Activated CD4-positive, alpha-beta T cell treated with anti-CD3 and anti-CD28 coated beads, Interleukin-2, Interleukin-4, amounts not matched to agents 100 ng/mL and 50 ng/mL, durations not matched to agents 16 hours and 8 hours (primary cell): ENCODE measurements around the gene PCSK4.
"Not testable (repeated sequence)": the region's sequence is repeated elsewhere in the genome, so short reads cannot be mapped to it uniquely, and the experiment has no call there.

ENCODE experiments used
- DNase-seq: peaks from one replicate; pipeline ENCODE4 v3.0.0-alpha.2; 2020; ENCODE audit warnings: low spot score

Gene PCSK4

DNA sequence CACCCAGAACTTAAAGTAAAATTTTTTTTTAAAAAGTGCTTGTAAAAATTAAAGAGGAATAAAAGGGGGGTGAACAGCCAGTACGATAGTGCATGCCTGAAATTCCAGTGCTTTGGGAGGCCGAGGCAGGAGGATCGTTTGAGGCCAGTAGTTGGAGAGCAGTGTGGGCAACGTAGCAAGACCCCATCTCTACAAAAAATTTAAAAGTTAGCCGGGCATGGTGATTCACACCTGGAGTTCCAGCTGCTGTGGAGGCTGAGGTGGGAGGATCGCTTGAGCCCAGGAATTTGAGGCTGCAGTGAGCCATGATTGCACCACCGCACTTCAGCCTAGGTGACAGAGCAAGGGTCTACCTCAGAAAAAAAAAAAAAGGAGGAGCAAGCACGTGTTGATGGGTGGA is 14.9 kb upstream of the PCSK4 start:
- no peak for DNase-seq

DNA sequence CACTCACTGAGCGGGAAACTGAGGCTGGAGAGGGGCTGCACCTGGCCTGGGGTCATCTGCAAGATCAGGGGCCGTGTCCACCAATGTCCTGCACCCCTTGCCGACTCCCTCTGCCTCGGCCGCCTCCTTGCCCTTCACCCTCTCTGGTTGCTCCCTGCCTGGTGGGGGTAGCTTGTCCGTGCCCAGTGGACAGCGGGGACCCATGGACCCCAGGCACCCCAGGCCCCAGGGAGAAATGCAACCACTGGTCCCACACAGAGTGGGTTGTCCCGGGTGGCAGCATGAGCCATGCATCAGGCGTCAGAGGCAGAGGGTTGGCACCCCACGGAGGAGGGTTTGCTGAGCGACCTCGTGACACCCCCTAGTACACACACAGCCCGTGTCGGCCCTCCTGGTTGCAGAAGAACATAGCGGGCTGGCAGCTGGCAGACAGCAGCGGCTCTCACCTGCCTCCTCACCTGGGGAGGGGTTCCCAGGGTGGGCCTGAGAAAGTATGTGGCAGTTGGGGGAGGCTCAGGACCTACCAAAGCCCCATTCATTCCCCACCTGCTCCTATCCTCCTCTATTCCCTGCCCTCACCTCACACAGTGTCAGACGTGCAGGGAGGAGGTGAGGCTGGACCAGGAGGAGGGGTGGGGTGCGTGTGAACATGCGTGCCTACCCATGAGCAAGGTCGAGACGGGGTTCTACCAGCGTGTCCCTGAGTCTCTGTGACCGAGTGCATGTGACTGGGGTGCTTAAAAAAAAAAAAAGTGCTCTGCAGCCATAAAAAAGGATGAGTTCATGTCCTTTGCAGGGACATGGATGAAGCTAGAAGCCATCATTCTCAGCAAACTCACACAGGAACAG is 14.0 kb upstream of the PCSK4 start:
- DNase-seq: no peak

DNA sequence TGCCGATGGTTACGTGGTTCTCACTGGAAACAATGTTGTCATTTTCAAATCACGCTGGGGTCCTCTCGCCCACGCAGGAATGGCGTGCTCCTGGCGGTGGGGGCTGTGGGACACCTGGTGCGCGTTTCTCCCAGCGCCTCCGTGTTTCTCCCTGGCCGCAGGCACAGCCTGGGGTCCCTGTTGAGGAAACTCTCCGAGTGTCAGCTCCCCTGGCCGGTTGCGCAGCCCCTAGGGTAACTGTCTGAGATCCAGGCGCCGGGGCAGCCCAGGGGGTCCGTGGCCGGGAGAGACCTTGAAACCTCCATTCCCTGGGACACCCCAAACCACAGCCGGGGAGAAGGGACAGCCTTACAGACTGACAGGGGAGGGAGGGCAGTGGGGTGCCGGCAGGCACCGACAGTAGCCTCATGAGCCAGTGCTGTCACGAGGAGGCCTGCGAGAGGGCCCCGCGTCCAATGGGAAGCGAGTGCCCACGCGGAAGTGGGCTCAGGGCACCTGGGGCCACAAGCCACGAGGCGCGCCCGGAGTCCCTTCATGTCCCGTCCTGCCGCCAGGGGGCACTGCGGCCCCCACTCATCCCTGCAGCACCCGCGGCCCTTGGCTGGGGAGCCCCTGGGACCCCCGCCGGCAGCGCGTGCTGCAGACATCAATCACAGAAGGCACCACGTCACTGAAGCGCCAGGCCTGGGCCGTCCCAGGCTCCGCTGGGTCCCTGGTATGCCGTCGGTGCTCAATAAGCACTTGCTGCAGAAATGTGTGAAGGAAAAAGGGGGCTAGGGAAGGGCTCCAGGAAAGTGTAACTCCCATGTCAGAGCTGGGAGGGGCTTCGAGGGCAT is 13.2 kb upstream of the PCSK4 start:
- peak; percentile 69 for DNase-seq

DNA sequence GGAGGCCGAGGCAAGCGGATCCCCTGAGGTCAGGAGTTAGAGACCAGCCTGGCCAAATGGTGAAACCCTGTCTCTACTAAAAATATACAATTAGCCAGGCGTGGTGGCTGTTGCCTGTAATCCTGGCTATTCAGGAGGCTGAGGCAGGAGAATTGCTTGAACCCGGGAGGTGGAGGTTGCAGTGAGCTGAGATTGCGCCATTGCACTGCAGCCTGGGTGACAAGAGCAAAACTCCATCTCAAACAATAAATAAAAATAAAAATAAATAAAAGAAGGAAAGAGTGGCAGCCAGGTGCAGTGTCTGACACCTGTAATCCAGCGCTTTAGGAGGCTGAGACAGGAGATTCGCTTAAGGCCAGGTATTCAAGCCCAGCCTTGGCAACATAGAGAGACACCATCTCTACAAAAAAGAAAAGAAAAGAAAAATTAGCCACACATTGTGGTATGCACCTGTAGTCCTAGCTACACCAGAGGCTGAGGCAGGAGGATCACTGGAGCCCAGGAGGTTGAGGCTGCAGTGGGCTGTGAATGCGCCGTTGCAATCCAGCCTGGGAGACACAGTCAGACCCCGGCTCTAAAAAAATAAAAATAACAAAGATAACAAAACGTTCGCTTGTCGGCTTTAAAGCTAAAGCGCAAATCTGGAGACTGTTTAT is 12.4 kb upstream of the PCSK4 start:
- no peak for DNase-seq

DNA sequence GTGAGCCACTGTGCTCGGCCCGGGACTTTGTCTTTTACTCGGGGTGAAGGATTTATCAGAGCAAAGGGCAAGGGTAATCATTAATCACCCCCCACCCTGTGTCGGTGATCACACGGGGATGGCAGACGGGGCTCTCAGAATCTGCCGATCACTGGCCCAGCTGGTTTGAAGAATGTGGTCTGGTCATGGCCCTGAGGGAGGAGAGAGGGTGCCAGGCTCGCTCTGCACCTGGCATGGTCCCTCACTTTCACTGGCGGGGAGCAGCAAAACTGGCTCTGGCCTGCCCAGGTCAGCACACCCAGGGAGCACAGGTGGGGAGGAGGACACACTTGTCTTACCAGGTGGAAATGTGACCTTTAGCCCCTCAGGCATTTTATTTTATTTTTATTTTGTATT is 11.0 kb upstream of the PCSK4 start:
- no peak for DNase-seq

DNA sequence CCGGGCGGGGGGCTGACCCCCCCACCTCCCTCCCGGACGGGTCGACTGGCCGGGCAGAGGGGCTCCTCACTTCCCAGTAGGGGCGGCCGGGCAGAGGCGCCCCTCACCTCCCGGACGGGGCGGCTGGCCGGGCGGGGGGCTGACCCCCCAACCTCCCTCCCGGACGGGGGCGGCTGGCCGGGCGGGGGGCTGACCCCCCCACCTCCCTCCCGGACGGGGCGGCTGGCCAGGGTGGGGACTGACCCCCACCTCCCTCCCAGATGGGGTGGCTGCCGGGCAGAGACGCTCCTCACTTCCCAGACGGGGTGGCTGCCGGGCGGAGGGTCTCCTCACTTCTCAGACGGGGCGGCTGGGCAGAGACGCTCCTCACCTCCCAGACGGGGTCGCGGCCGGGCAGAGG is 9.1 kb upstream of the PCSK4 start:
- not testable (repeated sequence) for DNase-seq

DNA sequence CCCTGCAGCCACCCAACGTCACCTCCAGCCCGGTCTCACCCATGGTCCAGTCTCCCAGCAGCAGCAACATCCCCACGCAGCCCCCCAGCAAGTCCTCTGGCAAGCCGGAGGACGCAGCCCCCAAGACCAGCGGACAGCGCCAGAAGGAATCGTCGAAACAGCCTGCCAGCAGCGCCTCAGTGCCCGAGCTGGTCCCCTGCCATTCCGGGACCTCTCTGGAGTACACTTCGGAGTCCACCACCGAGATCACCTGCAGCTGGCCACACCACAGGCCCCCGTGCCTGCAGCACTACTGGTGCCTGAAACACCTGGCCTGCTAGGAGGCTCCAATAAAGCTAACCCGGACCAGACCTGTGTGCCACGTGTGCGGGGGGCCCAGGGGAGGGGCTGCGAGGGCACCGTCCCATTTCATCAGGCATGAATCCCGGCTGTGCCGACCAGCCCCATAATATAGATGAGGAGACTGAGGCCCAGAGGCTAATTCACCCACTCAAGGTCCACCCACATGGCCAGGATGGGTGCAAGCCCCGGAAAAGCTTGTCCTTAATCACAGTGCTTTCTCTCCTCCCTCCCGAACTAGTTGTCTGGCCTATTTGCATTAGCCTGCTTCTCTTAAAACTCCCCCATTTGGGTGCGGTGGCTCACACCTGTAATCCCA is 7.6 kb upstream of the PCSK4 start:
- no peak for DNase-seq

DNA sequence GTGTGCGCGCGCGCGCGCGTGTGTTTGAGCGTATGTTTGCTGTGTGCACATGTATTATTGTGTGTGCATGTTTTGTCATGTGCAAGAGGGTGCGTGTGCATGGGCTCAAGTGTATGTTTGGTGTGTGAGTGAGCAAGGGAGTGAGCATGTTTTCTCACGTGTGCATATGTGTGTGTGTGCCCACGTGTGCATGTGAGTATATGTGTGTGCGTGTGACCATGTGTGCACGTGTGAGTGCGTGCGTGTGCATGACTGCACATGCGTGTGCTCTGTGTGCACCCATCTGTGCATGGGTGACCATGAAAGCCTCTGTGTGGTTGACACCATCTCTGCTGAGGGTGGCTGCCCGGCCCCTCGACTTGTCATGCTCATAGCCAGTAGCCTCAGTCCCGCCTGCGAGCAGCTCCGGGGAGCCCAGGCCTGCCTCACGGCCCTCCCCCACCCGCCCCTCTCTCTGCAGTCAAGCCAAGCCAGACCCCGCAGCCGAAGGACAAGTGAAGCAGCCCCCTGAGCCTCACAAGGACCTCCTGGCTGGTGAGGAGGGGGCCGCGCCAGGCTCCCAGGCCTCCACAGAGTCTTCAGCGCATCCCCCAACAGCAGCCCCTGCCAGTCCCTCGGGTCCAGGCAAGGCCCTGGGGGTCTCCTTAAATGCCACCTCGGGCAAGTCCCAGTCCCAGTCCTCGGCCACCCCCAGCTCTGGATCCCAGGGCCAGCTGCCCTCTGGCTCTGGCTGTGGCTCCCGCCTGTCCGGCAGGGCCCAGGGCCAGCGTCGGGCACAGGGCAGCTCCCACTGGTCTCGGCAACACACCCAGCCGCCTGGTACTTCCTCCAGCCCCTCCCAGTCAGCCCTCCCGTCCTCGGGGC is 6.8 kb upstream of the PCSK4 start:
- no peak for DNase-seq

DNA sequence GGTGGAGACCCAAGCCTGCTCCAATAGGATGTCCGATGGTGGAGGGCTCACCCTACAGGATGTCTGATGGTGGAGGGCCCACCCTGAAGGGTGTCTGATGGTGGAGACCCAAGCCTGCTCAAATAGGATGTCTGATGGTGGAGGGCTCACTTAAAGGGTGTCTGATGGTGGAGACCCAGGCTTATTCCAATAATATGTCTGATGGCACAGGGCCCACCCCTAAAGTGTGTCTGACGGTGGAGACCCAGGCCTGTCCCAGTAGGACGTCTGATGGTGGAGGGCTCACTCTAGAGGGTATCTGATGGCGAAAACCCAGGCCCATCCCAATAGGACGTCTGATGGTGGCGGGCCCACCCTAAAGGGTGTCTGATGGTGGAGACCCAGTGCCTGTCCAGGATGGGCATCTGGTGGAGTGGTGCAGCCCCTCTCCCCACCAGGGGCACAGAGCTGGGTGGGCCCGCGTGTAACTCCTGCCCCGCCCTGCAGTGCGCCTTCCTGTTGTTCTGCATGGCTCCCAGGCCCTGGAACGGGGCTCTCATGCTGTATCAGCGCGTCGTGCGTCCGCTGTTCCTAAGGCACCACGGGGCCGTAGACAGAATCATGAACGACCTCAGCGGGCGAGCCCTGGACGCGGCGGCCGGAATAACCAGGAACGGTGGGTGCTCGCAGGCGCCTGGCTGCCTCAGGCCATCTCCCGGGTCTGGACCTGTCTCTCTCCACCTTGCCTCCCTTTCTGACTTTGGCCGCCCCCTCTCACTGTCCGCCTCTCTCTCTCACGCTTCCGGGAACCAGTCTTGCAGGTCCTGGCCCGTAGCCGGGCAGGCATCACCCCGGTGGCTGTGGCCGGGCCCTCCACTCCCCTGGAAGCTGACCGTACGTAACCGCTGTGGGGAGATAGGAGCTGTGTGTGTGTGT is 5.9 kb upstream of the PCSK4 start:
- no peak for DNase-seq

DNA sequence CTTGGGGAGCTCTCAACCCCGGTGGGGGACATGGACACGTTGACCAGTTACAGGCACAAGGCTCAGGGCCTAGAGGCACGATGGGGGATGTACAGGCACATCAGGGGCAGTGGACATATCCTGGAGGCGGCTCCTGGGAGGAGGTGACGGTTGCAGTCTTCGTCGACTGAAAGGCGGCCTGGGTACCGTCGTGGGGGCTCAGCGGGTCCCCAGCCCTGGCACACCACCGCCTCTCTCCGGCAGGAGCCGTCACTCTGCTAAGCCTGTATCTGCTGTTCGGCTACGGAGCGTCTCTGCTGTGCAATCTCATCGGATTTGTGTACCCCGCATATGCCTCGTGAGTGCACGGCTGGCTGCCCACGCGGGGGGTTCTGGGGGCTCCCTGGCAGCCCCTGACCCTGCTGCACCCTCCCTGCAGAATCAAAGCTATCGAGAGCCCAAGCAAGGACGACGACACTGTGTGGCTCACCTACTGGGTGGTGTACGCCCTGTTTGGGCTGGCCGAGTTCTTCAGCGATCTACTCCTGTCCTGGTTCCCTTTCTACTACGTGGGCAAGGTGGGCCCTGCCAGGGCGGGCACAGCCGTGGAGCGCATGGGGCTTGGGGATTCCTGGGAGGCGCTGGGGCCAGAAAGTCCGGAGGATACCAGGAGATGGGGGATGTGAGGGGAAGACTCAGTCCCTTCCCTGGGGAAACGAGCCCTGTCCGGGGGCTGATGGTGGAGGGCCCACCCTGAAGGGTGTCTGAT is 5.1 kb upstream of the PCSK4 start:
- DNase-seq: no peak

DNA sequence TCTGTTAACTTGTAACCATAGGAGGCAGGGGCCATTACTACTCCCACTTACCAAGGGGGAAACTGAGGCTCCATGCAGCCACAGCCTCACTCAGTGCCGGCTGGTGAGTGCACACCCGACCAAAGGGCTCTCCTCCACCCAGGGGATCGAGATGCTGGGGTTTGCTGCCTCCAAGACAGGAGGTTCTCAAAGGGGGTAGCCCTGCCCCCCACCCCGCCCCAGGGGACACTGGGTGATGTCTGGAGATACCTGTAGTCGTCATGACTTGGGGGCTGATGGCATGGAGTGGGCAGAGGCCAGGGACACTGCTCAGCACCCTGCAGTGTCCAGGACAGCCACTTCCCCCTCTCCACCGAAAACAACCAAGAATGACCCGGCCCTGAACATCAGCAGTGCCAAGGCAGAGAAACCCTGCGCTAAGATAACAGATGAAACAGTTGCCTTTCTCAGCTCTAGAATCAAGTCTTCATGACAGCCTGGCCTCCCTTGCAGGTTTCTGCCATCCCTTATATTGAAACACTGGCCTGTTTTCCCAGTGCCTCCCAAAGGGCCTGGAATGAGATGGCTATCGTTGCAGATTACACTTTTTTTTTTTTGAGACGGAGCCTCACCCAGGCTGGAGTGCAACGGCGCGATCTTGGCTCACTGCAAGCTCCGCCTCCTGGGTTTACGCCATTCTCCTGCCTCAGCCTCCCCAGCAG is 4.1 kb upstream of the PCSK4 start:
- no peak for DNase-seq

DNA sequence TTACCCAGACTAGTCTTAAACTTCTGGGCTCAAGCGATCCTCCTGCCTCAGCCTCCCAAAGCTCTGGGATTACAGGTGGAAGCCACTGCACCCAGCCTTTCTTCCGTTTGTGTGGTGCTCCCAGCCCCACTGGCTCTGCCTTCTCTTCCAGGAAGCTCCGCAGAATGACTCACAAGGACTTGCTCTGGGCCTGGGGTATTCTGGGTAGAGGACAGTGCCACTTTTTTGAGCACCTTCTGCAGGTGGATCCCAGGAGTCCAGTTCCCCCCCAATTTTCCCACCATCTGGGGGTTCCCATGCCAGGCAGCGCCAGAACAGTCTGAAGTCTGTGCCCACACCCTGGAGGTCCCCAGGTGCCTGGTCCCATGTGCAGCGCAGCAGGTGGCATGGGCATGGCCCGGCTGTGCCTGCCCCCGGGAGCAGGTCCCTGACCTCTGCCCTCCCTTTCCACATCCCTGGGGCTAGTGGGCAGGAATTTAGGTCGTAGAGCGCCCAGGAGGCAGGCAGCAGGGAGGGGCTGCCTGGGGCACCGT is 2.4 kb upstream of the PCSK4 start:
- DNase-seq: no peak

DNA sequence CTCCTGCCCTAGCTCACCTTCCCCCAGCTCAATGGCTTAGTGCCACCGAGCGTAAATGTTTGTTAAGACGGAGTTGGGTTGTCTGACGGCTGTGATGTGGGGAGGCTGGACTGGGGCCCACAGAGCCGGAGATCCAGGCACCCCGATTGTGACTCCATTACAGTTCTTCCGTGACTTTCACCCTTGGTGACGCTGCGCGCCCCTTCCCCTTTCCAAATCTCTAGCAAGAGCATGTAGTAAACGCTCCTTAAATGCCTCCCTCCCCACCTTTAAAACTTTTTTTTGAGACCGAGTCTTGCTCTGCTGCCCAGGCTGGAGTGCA is 1.7 kb upstream of the PCSK4 start:
- no peak for DNase-seq

DNA sequence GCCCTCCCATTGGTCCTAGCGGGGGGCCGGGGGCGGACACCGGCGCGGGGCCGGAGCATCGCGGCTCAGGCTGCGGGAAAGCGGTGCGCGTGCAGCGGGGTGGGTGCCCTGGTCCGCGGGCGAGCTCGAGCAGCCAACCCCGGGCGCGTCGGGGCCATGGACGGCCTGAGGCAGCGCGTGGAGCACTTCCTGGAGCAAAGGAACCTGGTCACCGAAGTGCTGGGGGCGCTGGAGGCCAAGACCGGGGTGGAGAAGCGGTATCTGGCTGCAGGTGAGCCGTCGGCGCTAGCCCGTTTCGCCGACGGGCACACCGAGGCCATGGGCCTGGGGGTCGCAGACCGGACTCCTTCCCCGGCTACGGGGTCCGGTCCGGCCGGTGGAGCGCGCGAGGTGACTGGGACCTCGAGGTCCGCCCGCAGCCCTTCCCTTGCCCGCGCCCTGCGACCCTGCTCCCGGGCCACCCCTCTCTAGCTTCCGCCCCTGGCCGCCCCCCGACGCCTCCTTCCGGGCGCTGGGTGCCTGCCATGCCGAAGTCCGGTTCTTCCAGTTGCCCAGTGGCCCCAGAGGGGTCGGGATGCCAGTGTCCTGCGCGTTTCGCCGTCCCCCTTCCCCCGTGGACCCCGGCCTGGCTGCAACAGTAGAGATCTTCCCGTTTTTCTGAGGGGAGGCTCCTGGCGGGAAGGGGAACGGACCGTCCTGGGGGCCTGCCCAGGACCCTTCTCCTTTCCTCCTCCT is 1.1 kb upstream of the PCSK4 start, which contains the start of gene REEP6:
TSS of gene REEP6 (plus strand) at position 68 of the 735 bp plus-strand sequence. CDS start at position 157, 89 bp downstream.
- no peak for DNase-seq

DNA sequence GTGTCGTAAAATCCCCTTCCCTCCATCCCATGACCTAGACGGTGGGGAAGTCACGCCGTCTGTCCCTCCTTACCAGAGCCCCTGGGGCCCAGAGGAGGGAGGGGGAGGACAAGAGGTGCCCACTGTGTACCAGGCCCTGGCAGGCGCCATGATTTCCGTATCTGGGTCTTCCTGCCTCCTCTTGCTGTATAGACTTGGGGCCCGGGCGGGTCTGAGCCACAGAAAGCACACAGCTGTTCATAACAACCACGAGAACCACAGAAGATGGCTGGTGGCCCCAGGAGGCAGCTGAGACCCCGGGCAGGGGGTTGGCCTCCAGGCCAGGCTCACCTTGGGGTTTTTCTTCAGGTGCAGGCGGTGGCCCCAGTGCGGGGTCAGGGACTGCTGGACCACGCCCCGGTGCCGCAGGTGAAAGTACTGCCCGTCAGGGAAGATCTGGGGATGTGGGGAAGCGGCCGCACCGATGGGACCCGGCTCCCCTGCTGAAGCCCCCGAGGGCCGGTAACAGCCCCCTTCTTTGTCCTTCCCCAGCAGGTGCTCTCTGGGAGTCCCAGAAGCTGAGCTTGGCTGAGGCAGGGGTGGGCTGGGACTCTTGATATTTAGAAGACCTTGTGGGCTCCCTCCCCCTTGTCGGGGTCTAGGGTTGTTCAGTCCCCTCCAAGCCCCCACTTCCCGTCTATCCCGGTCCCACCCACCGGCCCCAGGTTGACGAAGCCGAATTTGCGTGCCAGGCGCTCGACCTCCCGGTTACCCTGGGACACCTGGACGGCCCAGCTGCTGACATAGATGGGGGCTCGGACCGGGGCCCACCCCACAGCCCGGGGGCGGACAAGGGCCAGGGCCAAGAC is 463 bp downstream of the PCSK4 start:
- no peak for DNase-seq

DNA sequence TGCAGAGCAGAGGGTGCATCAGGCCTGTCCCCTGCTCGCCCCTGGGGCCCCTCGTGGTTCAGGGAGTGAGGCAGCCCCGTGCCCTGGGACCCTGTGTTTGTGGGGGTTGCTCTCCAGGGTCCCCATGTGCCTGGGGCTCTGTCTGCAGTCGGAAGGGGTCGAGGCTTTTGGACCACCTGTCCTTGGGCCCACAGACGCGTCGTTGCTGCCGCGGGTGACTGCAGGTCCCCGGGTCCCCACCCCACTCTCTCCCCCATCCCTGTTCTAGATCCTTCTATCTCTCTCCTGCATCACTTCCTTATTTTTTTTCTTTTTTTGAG is 1.9 kb downstream of the PCSK4 start:
- no peak for DNase-seq
